ENCODE results near the gene RANBP9. TPM values are rescaled to one million over a fixed set of nuclear protein-coding genes. Genes with fewer than 3 reads are reported as not detected.

RANBP9 gene
- 64.7 TPM for total RNA-seq (ENCODE audit: unreplicated experiment)
- long read RNA-seq, partial matches to known transcripts, result 1 of 5 reads
- long read RNA-seq, other reads (novel, unspliced or antisense), result 4 of 5 reads

DNA sequence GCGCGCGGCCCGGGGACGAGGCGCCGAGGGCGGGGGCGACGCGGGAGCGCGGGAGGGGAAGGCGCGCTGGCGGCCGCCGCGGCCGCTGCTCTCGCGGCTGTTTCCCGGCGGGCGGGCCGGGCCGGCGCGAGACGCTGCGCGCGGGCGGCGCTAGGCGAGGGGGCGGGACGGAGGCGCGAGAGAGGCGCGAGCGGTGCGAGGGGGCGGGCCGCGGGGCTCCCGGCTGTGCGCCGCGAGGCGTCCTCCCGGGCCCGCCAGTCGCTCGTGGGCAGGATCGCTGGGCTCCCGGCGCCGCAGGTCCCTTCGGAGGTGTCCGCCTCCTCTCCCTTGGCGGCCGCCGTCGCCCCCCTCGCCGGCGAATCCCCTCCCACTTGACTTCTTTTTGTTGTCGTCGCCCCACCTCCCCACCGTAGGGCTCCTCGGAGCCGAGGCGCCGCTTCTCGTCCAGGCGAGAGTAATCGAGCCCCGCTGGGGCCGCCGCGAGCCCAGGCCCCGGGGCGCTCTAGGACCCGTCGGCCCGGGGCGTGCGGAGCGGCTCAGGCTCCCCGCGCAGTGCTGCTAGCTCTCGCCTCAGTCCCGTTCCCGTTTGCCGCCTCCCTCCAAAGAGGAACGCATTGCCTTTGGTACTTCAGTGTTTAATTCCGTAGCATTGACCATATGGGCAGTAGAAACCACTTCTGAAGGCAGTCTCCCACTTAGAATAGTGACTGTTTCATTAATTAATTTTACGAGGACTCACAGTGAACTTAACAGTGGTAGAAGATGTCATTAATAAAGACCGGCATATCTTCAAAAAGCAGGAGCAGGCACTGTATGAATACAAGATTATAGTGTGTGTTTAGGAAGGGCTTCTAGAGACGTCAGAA lies at the start of gene RANBP9:
Gene RANBP9, minus strand, starts transcription at position 103 of the 866 bp plus-strand sequence. CDS start 330 bp downstream, outside the sequence.
- peak; percentile 90 for DNase-seq (ENCODE audit: low spot score)
- Mint-ChIP-seq H3K27ac (ENCODE audit: unreplicated experiment) (peak within 1 kb of the TSS; percentile 94), H3K9me3 (ENCODE audit: unreplicated experiment) (no peaks in the 10 kb centered on the region), H3K4me1 (ENCODE audit: unreplicated experiment) (peaks cover 35% of the 10 kb centered on the region), H3K27me3 (ENCODE audit: unreplicated experiment) (peaks cover 11% of the 10 kb centered on the region), H3K4me3 (ENCODE audit: unreplicated experiment) (peak within 1 kb of the TSS; percentile 100), H3K36me3 (ENCODE audit: low read depth, unreplicated experiment) (peaks cover 9% of the 10 kb centered on the region)
- TF ChIP-seq, protein P1, sequence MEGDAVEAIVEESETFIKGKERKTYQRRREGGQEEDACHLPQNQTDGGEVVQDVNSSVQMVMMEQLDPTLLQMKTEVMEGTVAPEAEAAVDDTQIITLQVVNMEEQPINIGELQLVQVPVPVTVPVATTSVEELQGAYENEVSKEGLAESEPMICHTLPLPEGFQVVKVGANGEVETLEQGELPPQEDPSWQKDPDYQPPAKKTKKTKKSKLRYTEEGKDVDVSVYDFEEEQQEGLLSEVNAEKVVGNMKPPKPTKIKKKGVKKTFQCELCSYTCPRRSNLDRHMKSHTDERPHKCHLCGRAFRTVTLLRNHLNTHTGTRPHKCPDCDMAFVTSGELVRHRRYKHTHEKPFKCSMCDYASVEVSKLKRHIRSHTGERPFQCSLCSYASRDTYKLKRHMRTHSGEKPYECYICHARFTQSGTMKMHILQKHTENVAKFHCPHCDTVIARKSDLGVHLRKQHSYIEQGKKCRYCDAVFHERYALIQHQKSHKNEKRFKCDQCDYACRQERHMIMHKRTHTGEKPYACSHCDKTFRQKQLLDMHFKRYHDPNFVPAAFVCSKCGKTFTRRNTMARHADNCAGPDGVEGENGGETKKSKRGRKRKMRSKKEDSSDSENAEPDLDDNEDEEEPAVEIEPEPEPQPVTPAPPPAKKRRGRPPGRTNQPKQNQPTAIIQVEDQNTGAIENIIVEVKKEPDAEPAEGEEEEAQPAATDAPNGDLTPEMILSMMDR (IDR thresholded peaks at IDR 0.05; ENCODE audit: unreplicated experiment), result no peak

DNA sequence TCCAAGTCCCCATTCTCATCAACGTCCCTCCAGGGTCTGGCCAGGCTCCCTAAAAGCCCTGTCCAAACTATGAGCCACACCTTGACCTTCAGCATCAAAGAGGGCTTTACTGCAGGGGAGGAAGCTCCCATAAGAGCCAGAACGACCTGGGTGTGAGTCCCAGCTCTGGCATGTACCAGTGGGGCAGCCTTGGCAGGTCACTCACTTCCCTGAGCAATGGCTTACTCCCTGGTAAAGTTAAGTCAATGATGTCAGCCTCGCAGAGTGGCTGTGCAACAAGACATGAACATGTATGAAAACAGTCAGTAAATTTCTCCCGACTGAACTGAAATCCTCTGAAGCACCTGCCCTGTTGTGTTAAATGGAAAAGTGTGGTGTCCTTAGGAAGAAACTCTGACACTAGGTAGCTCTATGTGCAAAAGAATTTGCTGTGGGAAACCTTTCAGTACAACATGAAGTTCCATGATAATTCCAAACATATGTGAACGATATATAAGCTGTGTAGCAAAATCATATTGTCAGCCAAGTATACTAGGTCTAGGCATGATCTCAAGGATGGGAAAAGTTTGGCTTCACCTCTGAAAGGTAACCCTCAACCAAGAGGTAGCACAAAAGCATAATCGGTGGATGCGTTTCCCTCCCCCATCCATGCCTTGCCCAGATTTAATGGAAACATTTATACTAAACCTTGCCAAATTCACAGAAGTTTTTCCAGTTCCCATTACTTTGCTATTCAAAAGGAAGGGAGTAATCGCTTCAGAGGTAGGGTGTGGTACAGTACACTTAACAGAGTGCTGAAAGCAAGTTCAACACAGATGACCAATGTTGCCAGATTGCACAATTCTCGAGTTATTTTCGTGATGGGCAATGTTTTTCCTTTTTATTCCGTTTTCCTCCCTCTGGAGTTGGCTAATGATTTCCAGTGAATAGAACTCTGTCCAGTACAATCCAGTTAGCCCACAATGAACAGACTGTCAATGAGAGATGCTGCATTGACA lies 49.0 kb upstream of the RANBP9 start:
- no peak for DNase-seq (ENCODE audit: low spot score)
- Mint-ChIP-seq H3K36me3 (ENCODE audit: low read depth, unreplicated experiment) (peaks cover 5% of the 10 kb centered on the region), H3K4me3 (ENCODE audit: unreplicated experiment) (peak overlapping the region; percentile 28), H3K9me3 (ENCODE audit: unreplicated experiment) (no peaks in the 10 kb centered on the region), H3K27me3 (ENCODE audit: unreplicated experiment) (peaks cover 5% of the 10 kb centered on the region), H3K4me1 (ENCODE audit: unreplicated experiment) (peaks cover 3% of the 10 kb centered on the region), H3K27ac (ENCODE audit: unreplicated experiment) (no peak overlapping the region)
- TF ChIP-seq, protein P1 (IDR thresholded peaks at IDR 0.05; ENCODE audit: unreplicated experiment), result no peak

DNA sequence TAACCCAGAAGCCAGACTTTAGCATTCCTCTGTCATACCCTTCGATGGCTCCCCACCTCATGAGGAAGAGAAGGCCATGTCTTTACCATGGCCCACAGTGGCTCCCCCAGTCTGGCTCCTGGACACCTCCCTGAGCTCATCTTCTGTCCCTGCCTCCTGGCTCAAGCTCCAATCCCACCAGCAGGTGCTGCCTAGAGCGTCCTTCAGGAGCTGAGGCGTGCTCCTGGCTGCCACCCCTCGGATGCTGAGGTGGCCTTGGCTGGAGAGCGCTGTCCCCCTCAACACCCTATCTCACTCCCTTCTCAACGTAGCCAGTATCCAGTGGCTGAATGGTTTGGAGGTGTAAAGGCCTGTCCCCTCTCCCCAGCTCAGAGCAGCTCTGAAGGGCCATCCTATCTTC lies 47.4 kb upstream of the RANBP9 start:
- TF ChIP-seq, protein P1 (IDR thresholded peaks at IDR 0.05; ENCODE audit: unreplicated experiment), result no peak
- Mint-ChIP-seq H3K27me3 (ENCODE audit: unreplicated experiment) (peaks cover 1% of the 10 kb centered on the region), H3K9me3 (ENCODE audit: unreplicated experiment) (no peaks in the 10 kb centered on the region), H3K4me1 (ENCODE audit: unreplicated experiment) (peaks cover 3% of the 10 kb centered on the region), H3K27ac (ENCODE audit: unreplicated experiment) (no peak overlapping the region), H3K36me3 (ENCODE audit: low read depth, unreplicated experiment) (peaks cover 5% of the 10 kb centered on the region), H3K4me3 (ENCODE audit: unreplicated experiment) (no peak overlapping the region)
- no peak for DNase-seq (ENCODE audit: low spot score)

DNA sequence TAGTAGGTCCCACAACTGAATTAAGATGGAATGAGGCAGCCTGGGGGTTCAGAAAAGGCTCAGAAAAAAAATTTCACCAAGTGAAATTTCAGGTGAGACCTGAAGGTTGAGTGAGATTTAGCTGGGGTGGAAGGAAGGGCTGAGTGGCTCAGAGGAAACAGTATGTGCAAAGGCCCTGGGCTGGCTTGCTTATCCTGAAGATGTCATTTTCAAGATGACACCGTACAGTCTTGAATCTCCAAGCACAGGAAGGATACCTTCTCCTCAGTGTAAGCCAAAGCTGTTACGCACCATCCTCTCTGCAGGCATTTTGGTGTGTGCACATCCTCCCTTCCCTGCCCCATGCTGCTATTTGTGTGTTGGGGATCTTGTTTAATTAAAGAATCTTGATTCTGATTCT lies 43.0 kb upstream of the RANBP9 start:
- Mint-ChIP-seq H3K27ac (ENCODE audit: unreplicated experiment) (no peak overlapping the region), H3K9me3 (ENCODE audit: unreplicated experiment) (no peaks in the 10 kb centered on the region), H3K4me1 (ENCODE audit: unreplicated experiment) (peaks cover 3% of the 10 kb centered on the region), H3K36me3 (ENCODE audit: low read depth, unreplicated experiment) (peaks cover 4% of the 10 kb centered on the region), H3K4me3 (ENCODE audit: unreplicated experiment) (no peak overlapping the region), H3K27me3 (ENCODE audit: unreplicated experiment) (peaks cover 1% of the 10 kb centered on the region)
- TF ChIP-seq, protein P1 (IDR thresholded peaks at IDR 0.05; ENCODE audit: unreplicated experiment), result no peak
- DNase-seq (ENCODE audit: low spot score), result no peak

Measured in endothelial cell (in vitro differentiated cells).